ENCODE results near the gene PRKAG1. TPM values are rescaled to one million over a fixed set of nuclear protein-coding genes. Genes with fewer than 3 reads are reported as not detected.
A peak's percentile ranks its signal among the peaks of the same experiment; 100 is the strongest.

The PRKAG1 gene
- polyA plus RNA-seq, 1 donor from 2014 or later = 71.0 TPM

GRCh38 chr12:49046129-49046895 lies 27.7 kb upstream of the PRKAG1 start:
- TF ChIP-seq POLR2AphosphoS5 (IDR thresholded peaks at IDR 0.05) (no peak), CTCF (IDR thresholded peaks at IDR 0.05; ENCODE audit: poor library complexity, severe bottlenecking) (no peak), RAD21 (conservative IDR thresholded peaks at IDR 0.05) (no peak)
- Histone ChIP-seq H3K79me2 (replicated peaks; ENCODE audit: insufficient read depth, low read length) (no peaks in the 10 kb centered on the region), H3K27ac (ENCODE audit: low read length) (no peak overlapping the region), H3K4me3 (ENCODE audit: low read length) (no peak overlapping the region), H2AFZ (ENCODE audit: low read depth, low read length) (no peak overlapping the region), H3K27me3 (ENCODE audit: insufficient read depth, low read depth, low read length) (no peaks in the 10 kb centered on the region), H3K9me3 (ENCODE audit: low read length) (no peaks in the 10 kb centered on the region), H3K36me3 (ENCODE audit: insufficient read depth, low read length) (no peaks in the 10 kb centered on the region), H3K9ac (ENCODE audit: low read length) (no peak overlapping the region), H3K4me2 (ENCODE audit: low read length) (no peak overlapping the region), H4K20me1 (ENCODE audit: insufficient read depth) (no peaks in the 10 kb centered on the region), H3F3A (ENCODE audit: insufficient read depth, low read length, poor library complexity, severe bottlenecking) (no peaks in the 10 kb centered on the region), H3K9me2 (ENCODE audit: insufficient read depth, low read length) (no peaks in the 10 kb centered on the region)

GRCh38 chr12:49044660-49045059 lies 26.1 kb upstream of the PRKAG1 start:
- Histone ChIP-seq H3K9me2 (ENCODE audit: insufficient read depth, low read length) (no peaks in the 10 kb centered on the region), H3K4me3 (ENCODE audit: low read length) (no peak overlapping the region), H2AFZ (ENCODE audit: low read depth, low read length) (no peak overlapping the region), H3K27me3 (ENCODE audit: insufficient read depth, low read depth, low read length) (no peaks in the 10 kb centered on the region), H3K79me2 (replicated peaks; ENCODE audit: insufficient read depth, low read length) (no peaks in the 10 kb centered on the region), H3K36me3 (ENCODE audit: insufficient read depth, low read length) (no peaks in the 10 kb centered on the region), H3K4me2 (ENCODE audit: low read length) (no peak overlapping the region), H4K20me1 (ENCODE audit: insufficient read depth) (no peaks in the 10 kb centered on the region), H3K9ac (ENCODE audit: low read length) (no peak overlapping the region), H3K27ac (ENCODE audit: low read length) (no peak overlapping the region), H3F3A (ENCODE audit: insufficient read depth, low read length, poor library complexity, severe bottlenecking) (no peaks in the 10 kb centered on the region), H3K9me3 (ENCODE audit: low read length) (no peaks in the 10 kb centered on the region)
- no peak for TF ChIP-seq SMC3 (conservative IDR thresholded peaks at IDR 0.05; ENCODE audit: poor library complexity)
- TF ChIP-seq EZH2 (IDR thresholded peaks at IDR 0.05; ENCODE audit: borderline replicate concordance, insufficient read depth, low read length, poor library complexity, severe bottlenecking) = no peak
- no peak for TF ChIP-seq CTCF (IDR thresholded peaks at IDR 0.05; ENCODE audit: poor library complexity, severe bottlenecking)
- TF ChIP-seq RAD21 (conservative IDR thresholded peaks at IDR 0.05) = no peak
- no peak for TF ChIP-seq MXI1 (conservative IDR thresholded peaks at IDR 0.05; ENCODE audit: poor library complexity, severe bottlenecking)
- TF ChIP-seq EP300 (conservative IDR thresholded peaks at IDR 0.05; ENCODE audit: poor library complexity, severe bottlenecking) = no peak

GRCh38 chr12:49043856-49044258 lies 25.3 kb upstream of the PRKAG1 start:
- Histone ChIP-seq H3K79me2 (replicated peaks; ENCODE audit: insufficient read depth, low read length) (no peaks in the 10 kb centered on the region), H3K4me3 (ENCODE audit: low read length) (no peak overlapping the region), H3K27me3 (ENCODE audit: insufficient read depth, low read depth, low read length) (no peaks in the 10 kb centered on the region), H3K9me3 (ENCODE audit: low read length) (no peaks in the 10 kb centered on the region), H2AFZ (ENCODE audit: low read depth, low read length) (no peak overlapping the region), H4K20me1 (ENCODE audit: insufficient read depth) (no peaks in the 10 kb centered on the region), H3K36me3 (ENCODE audit: insufficient read depth, low read length) (no peaks in the 10 kb centered on the region), H3F3A (ENCODE audit: insufficient read depth, low read length, poor library complexity, severe bottlenecking) (no peaks in the 10 kb centered on the region), H3K9me2 (ENCODE audit: insufficient read depth, low read length) (no peaks in the 10 kb centered on the region), H3K9ac (ENCODE audit: low read length) (no peak overlapping the region), H3K27ac (ENCODE audit: low read length) (no peak overlapping the region), H3K4me2 (ENCODE audit: low read length) (no peak overlapping the region)
- TF ChIP-seq CTCF (IDR thresholded peaks at IDR 0.05; ENCODE audit: poor library complexity, severe bottlenecking) (peak; percentile 46), EP300 (conservative IDR thresholded peaks at IDR 0.05; ENCODE audit: poor library complexity, severe bottlenecking) (no peak)
